Endothelial cell of umbilical vein (primary cell): Measurements from ENCODE around the gene SCLY. TPM values are rescaled to one million over a fixed set of nuclear protein-coding genes. Genes with fewer than 3 reads are reported as not detected.

ENCODE experiments used
- BruUV-seq: library from RNA; stranded (reverse); fragments of 400-500 nt; replicated peaks from 2 replicates; lab custom pipeline; 2021; lab: Mats Ljungman, UMichigan
- CTCF ChIA-PET: fragments of 300-600, 350-600 bp; sonication (Branson Sonifier 250); formaldehyde crosslinking; loops from one replicate; lab custom pipeline; 2021; ENCODE audit warnings: antibody characterized with exemption, inconsistent platforms; lab: Charles Lee
- POLR2A ChIA-PET: fragments of 300-600, 350-600 bp; sonication (Branson Sonifier 250); formaldehyde crosslinking; loops from one replicate; lab custom pipeline; 2021; ENCODE audit warnings: antibody characterized with exemption, inconsistent platforms; lab: Charles Lee
- DNase-seq: peaks from one replicate; pipeline ENCODE4 v3.0.0-alpha.2; 2011; ENCODE audit warnings: low read depth, low spot score
- FAIRE-seq: peaks from 2 replicates; lab custom pipeline; 2011; peaks lifted over from hg19 to GRCh38; lab: Jason Lieb, UNC
- H2AFZ ChIP-seq: 2 replicates; pipeline ENCODE4 v1.6.0; 2012; ENCODE audit warnings: low read depth, low read length, control low read depth, inconsistent platforms
- H3K27ac ChIP-seq: 2 replicates; pipeline ENCODE4 v1.5.1; 2011; ENCODE audit warnings: low read depth, mild to moderate bottlenecking, control low read depth, low read length, moderate library complexity; ENCODE audit not compliant: insufficient read depth
- H3K27me3 ChIP-seq, 2 experiments: 2 replicates each; pipeline versions ENCODE4 v1.6.0 to v1.6.1; 2011; ENCODE audit warnings: low read length in 2 of 2, mixed read lengths in 1 of 2; ENCODE audit not compliant: control insufficient read depth in 2 of 2, insufficient read depth in 2 of 2
- H3K36me3 ChIP-seq, 2 experiments: 2 replicates in 1 of 2; 3 replicates in 1 of 2; pipeline ENCODE4 v1.5.1; 2011; ENCODE audit warnings: low read length in 2 of 2, mild to moderate bottlenecking in 1 of 2, moderate library complexity in 1 of 2; ENCODE audit not compliant: control insufficient read depth in 2 of 2, insufficient read depth in 2 of 2; ENCODE audit errors: extremely low read depth in 1 of 2
- H3K4me1 ChIP-seq: 3 replicates; pipeline ENCODE4 v1.5.1; 2011; ENCODE audit warnings: mild to moderate bottlenecking, low read length; ENCODE audit not compliant: control insufficient read depth, insufficient read depth; ENCODE audit errors: extremely low read depth
- H3K4me2 ChIP-seq: 2 replicates; pipeline ENCODE4 v1.6.1; 2011; ENCODE audit warnings: low read length, control low read depth, mixed read lengths; ENCODE audit not compliant: insufficient read depth
- H3K4me3 ChIP-seq, 3 experiments: fragments of 200-600 bp in 1 of 3; sonication (generic), shearing (Covaris generic) in 1 of 3; replicated peaks in 1 of 3; 2 replicates each; pipeline ENCODE4 v1.5.1; 2011 to 2016; ENCODE audit warnings: control low read depth in 3 of 3, low read length in 3 of 3, mild to moderate bottlenecking in 2 of 3, inconsistent platforms in 1 of 3, low read depth in 1 of 3, moderate library complexity in 1 of 3; ENCODE audit not compliant: insufficient read depth in 1 of 3
- H3K79me2 ChIP-seq: 2 replicates; pipeline ENCODE4 v1.6.0; 2012; ENCODE audit warnings: low read length, inconsistent platforms; ENCODE audit not compliant: control insufficient read depth, insufficient read depth
- H3K9ac ChIP-seq: replicated peaks from 2 replicates; pipeline ENCODE3; 2011; ENCODE audit warnings: low read length, control low read depth; ENCODE audit not compliant: insufficient read depth; ENCODE audit errors: extremely low read depth
- H3K9me1 ChIP-seq: replicated peaks from 3 replicates; pipeline ENCODE4 v1.6.0; 2011; ENCODE audit warnings: mild to moderate bottlenecking, low read length; ENCODE audit not compliant: control insufficient read depth, insufficient read depth; ENCODE audit errors: extremely low read depth
- H3K9me3 ChIP-seq: replicated peaks from 2 replicates; pipeline ENCODE4 v1.5.1; 2012; ENCODE audit warnings: low read length, inconsistent platforms; ENCODE audit not compliant: control insufficient read depth, insufficient read depth
- H4K20me1 ChIP-seq: replicated peaks from 2 replicates; pipeline ENCODE3; 2011; ENCODE audit warnings: mild to moderate bottlenecking, low read length; ENCODE audit not compliant: control insufficient read depth, insufficient read depth; ENCODE audit errors: extremely low read depth
- CTCF ChIP-seq, 2 donors: IDR thresholded peaks; 1 replicate in 1 of 2; 2 replicates in 1 of 2; pipeline ENCODE4 v1.5.1; 2011; ENCODE audit warnings: low read length in 2 of 2, mild to moderate bottlenecking in 2 of 2, moderate library complexity in 2 of 2, control low read depth in 1 of 2, inconsistent platforms in 1 of 2, low read depth in 1 of 2; ENCODE audit not compliant: insufficient read depth in 1 of 2; ENCODE audit errors: extremely low read depth in 1 of 2
- EZH2 ChIP-seq: IDR thresholded peaks from 2 replicates; pipeline ENCODE4 v1.6.1; 2012; ENCODE audit warnings: borderline replicate concordance, low read depth, mild to moderate bottlenecking, moderate library complexity, low read length, inconsistent platforms; ENCODE audit not compliant: severe bottlenecking
- FOS ChIP-seq: IDR thresholded peaks from 2 replicates; pipeline ENCODE4 v1.6.1; 2011; ENCODE audit warnings: mild to moderate bottlenecking, low read length, moderate library complexity, borderline replicate concordance; ENCODE audit not compliant: insufficient read depth
- GATA2 ChIP-seq: IDR thresholded peaks from 2 replicates; pipeline ENCODE4 v1.7.0; 2011; ENCODE audit warnings: low read depth, mild to moderate bottlenecking, moderate library complexity, mixed read lengths, low read length; ENCODE audit not compliant: insufficient read length, insufficient read depth
- JUN ChIP-seq: IDR thresholded peaks from 2 replicates; pipeline ENCODE4 v1.6.1; 2011; ENCODE audit warnings: borderline replicate concordance, low read depth; ENCODE audit not compliant: insufficient read length, insufficient read depth
- MAX ChIP-seq: IDR thresholded peaks from 2 replicates; pipeline ENCODE4 v1.6.1; 2011; ENCODE audit not compliant: insufficient read depth, insufficient read length
- POLR2AphosphoS5 ChIP-seq: IDR thresholded peaks from 2 replicates; pipeline ENCODE4 v1.6.1; 2012; ENCODE audit warnings: low read depth, mild to moderate bottlenecking, control low read depth, low read length, moderate library complexity; ENCODE audit not compliant: insufficient read depth
- dilution Hi-C: fragments of 300-500 bp; cut with MboI; formaldehyde crosslinking; loops from one replicate; pipeline ENCODE4 v1.15.0; 2019; ENCODE audit warnings: low sequenced_read_pairs; ENCODE audit not compliant: extremely low pct_ligation_motif_present
- intact Hi-C: fragments of 100-400 bp; cut with micrococcal nuclease; formaldehyde crosslinking; loops from one replicate; pipeline ENCODE4 v1.10.0; 2022
- polyA plus RNA-seq, 4 experiments: library from polyadenylated mRNA; depleted of rRNA in 3 of 4; stranded (reverse) in 3 of 4; unstranded in 1 of 4; fragments of >200 nt; gene quantifications; 2 replicates each; pipeline versions ENCODE4 v1.2.1 to v1.2.3, GENCODE V29; 2011 to 2012; ENCODE audit warnings: missing spikeins in 1 of 4
- total RNA-seq: library from RNA; stranded (reverse); gene quantifications from 2 replicates; pipeline ENCODE4 v1.2.3, GENCODE V29; 2021

SCLY gene
- total and polyA plus RNA-seq, 2 donors (not counting 3 experiments of a cell fraction or from before 2014, with no cell fraction given) = 22.6 to 32.7 TPM

- Histone ChIP-seq H3K9ac (no peak overlapping the region), H4K20me1 (no peaks in the 10 kb centered on the region), H3K4me1 (no peaks in the 10 kb centered on the region), H3K36me3 (peaks cover 0 to 26% of the 10 kb centered on the region in 2 experiments), H3K27me3 (no peaks in the 10 kb centered on the region), H3K79me2 (no peaks in the 10 kb centered on the region), H3K9me1 (no peaks in the 10 kb centered on the region), H3K4me2 (no peak overlapping the region), H2AFZ (no peak overlapping the region), H3K9me3 (no peaks in the 10 kb centered on the region), H3K27ac (no peak overlapping the region), H3K4me3 (no peak overlapping the region)
- ChIA-PET POLR2A (no interaction called here), CTCF (no interaction called here)
- intact Hi-C loops = no loop called here
- no TSS peak for BruUV-seq
- FAIRE-seq = no peak
- no peak for TF ChIP-seq EZH2
- TF ChIP-seq FOS = no peak
- TF ChIP-seq MAX = no peak
- TF ChIP-seq GATA2 = no peak
- no peak for TF ChIP-seq POLR2AphosphoS5
- TF ChIP-seq CTCF (IDR thresholded peaks at IDR 0.05; ENCODE audit: extremely low read depth in 1 of 2, insufficient read depth in 1 of 2, low read depth in 1 of 2, low read length in 2 of 2) = no peak
- TF ChIP-seq JUN = no peak
- no peak for DNase-seq
- dilution Hi-C loops = no loop called here
Observed at GRCh38 chr2:238038203-238038602, 22.6 kb upstream of the SCLY start.
